Endothelial cell of hepatic sinusoid (primary cell): ENCODE results near the gene KCNJ12.
"Not testable (repeated sequence)": the region's sequence is repeated elsewhere in the genome, so short reads cannot be mapped to it uniquely, and the experiment has no call there.

ENCODE experiments used
- in situ Hi-C: cut with HindIII; loops from 2 replicates; pipeline ENCODE4 v1.10.0; 2017; ENCODE audit warnings: low sequenced_read_pairs

The KCNJ12 gene

GRCh38 chr17:21436883-21437836 lies 61.0 kb downstream of the KCNJ12 start:
- in situ Hi-C loops = not testable (repeated sequence)

- in situ Hi-C loops = not testable (repeated sequence)
Observed at GRCh38 chr17:21438316-21439014, 62.3 kb downstream of the KCNJ12 start.

GRCh38 chr17:21439015-21439336 lies 62.8 kb downstream of the KCNJ12 start:
- in situ Hi-C loops = not testable (repeated sequence)

GRCh38 chr17:21445091-21445650 lies 69.0 kb downstream of the KCNJ12 start:
- in situ Hi-C loops = no loop called here

GRCh38 chr17:21447552-21447951 lies 71.4 kb downstream of the KCNJ12 start:
- in situ Hi-C loops = not testable (repeated sequence)

DNA sequence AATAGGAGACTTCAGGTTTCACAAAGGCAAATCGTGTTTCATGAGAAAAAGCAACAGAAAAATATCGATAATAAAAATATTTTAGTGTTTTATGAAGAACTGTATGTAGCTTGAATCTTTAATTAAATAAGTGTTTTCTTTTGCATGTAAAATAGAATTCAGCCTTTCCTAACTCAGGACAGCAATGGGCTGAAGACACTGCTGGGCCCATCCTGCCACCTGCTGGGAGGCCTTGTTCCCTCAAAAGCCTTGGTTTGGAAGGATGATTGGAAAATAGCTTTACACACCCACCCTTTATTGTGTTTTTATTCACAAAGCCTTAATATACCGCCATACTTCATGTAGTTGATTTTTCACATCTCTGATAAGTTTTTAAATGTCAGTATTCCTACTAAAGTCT lies 73.7 kb downstream of the KCNJ12 start:
- in situ Hi-C loops = not testable (repeated sequence)

GRCh38 chr17:21451975-21452374 lies 75.8 kb downstream of the KCNJ12 start:
- in situ Hi-C loops = no loop called here

DNA sequence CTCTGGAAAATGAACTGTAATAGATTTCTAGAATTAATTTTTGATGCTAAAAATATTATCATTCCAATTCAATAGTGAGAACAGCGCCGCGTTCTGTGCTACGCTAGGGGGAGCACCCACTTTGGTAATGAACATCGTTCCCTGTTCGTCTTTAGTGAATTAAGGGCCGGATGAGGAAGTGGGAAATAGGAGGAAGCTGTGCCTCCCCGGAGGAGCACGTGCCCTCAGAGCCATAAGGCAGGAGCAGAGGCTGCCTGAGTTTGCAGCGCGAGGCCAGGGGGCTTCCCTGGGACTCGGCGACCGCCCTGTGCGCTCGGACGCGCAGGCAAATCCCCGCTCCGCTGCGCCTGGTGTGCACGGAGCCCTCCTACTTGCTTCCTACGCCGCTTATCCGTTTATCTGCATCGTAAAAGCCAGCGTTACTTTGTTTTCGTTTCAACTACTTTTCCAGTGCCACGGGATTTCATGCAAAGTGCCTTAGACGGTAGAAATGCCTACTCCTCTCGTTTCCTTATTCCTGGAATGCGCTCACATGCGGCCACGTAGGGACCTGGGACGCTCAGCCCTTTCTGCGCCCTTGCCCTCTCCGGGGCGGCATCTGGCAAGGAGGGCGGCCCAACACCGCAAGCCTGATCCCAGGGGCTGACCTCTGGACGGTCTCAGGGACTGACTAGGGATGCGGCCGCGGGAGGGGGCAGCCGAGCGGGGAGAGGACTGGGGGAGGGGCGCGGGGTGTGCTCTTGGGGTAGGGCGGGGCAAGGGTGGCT lies 76.4 kb downstream of the KCNJ12 start:
- in situ Hi-C loops = no loop called here

- in situ Hi-C loops = no loop called here
Observed at GRCh38 chr17:21453144-21453898, 77.2 kb downstream of the KCNJ12 start.

DNA sequence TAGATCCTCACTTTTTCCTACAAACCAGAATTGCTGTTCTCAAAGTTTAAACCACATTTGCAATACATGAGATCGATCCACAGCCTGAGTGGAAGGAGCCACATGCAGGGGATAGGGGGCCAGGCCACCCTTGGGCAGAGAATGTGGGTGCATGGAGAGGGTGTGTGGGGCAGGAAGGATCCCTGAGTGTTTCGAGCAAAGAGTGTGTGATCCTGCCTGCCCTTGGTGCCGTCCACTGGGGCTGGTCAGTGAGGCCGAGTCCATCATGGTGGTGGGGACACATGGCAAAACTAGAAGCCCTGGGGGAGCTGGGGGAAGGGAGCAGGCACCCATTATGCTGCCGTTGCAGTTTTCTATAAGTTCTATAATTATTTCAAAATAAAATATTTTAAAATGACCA lies 77.8 kb downstream of the KCNJ12 start:
- in situ Hi-C loops = not testable (repeated sequence)

- in situ Hi-C loops = no loop called here
Observed at GRCh38 chr17:21454441-21454840, 78.3 kb downstream of the KCNJ12 start.

DNA sequence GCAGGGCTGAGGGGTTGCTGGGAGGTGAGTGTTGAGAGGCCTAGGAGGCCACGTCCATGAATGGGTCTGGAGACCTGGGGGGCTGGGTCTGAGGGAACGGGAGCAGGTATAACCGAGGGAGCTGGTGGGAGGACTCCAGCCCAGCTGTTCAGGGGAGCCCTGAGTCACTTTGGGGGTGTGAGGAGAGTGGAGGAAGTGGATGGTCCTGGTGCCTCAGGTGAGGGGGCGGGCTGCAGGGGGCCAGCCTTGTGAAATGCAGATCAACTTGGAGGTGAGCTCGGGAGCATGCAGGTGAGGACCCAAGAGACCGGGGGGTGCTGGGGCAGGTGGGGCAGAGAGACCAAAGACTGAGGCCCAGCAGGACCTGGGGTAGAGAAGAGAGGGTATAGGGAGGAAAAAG lies 79.6 kb downstream of the KCNJ12 start:
- in situ Hi-C loops = no loop called here

DNA sequence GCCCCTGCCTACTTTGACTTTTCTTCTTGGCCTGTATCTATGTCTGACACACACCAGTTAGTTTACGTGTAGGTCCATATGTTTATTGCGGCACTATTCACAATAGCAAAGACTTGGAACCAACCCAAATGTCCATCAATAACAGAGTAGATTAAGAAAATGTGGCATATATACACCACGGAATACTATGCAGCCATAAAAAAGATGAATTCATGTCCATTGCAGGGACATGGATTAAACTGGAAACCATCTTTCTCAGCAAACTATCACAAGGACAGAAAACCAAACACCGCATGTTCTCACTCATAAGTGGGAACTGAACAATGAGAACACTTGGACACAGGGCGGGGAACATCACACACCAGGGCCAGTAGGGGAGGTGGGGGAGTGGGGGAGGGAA lies 80.3 kb downstream of the KCNJ12 start:
- in situ Hi-C loops = not testable (repeated sequence)

GRCh38 chr17:21457051-21458026 lies 81.2 kb downstream of the KCNJ12 start:
- in situ Hi-C loops = no loop called here

GRCh38 chr17:21458054-21458453 lies 81.9 kb downstream of the KCNJ12 start:
- in situ Hi-C loops = no loop called here

DNA sequence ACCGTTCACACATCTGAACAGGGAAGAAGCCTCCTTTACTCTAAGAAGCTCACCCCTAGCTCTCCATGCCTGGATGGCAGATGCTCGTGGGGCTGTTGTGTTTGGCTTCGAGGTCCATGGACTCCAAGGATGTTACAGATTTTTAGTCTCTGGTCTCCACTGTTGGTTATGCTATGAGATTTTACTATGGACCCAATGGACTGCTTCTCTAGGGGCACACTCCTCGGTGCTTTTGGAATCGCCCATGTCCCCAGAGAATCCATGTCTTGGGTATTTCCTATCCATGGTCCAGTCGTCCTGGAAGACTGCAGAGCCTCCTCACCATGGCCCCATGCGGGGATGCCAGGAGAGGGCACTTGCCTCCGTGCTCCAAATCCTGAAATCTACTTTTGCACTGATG lies 83.4 kb downstream of the KCNJ12 start:
- in situ Hi-C loops = no loop called here

- in situ Hi-C loops = no loop called here
Observed at GRCh38 chr17:21460358-21460757, 84.2 kb downstream of the KCNJ12 start.

GRCh38 chr17:21462237-21462636 lies 86.1 kb downstream of the KCNJ12 start:
- in situ Hi-C loops = no loop called here

DNA sequence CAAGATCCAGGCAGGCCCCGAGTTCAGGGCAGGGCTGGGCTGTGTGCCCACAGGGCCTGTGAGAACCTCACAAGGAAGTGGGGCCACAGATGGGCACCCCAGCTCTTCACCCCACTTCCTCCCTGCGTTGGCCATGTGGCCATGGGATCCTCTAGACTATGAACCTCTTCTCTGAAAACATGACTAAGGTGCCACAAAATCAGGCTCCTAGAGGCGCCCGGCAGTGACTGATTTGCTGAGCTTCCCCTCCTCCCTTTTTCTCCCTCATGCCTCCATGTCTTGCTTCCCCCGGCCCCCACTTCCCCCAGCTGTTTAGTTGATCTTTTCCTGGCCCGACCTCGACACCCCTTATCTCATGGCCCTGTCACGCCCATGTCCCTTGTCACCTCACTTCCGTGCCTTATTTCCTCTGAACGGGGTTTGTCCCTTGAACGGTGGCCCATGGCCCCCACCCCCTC lies 87.1 kb downstream of the KCNJ12 start:
- in situ Hi-C loops = no loop called here
